ENCODE measurements around the gene COPG1.
"Not testable (repeated sequence)": the region's sequence is repeated elsewhere in the genome, so short reads cannot be mapped to it uniquely, and the experiment has no call there.

The COPG1 gene

DNA sequence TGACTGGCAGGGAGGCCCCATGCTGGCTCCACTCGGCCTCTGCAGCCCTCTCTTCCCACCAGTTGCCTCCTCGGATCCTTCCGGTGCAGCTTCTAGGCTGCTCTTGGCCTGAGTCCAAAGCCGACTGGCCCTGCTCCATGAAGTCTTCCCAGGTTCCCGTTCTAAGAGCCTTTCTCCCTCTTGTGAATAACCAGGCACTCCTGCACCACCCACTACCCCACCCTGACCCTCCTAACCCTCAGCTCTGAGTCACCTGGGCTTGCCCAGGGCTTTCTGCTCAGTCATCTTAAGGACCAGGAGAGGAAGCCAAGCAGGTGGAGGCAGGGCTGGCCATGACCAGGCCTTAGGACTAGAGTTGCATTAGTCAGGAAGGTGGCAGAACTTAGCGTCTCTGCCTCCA, 37.6 kb upstream of the COPG1 start:
- ChIA-PET POLR2A (interaction anchor here (1.0 kb wide), 1 partner anchor 14 kb away, joined by 5 read pairs; no protein-coding TSS in a partner anchor), CTCF (no interaction called here)
- TF ChIP-seq NFRKB (IDR thresholded peaks at IDR 0.05): no peak
- TF ChIP-seq, protein P1, sequence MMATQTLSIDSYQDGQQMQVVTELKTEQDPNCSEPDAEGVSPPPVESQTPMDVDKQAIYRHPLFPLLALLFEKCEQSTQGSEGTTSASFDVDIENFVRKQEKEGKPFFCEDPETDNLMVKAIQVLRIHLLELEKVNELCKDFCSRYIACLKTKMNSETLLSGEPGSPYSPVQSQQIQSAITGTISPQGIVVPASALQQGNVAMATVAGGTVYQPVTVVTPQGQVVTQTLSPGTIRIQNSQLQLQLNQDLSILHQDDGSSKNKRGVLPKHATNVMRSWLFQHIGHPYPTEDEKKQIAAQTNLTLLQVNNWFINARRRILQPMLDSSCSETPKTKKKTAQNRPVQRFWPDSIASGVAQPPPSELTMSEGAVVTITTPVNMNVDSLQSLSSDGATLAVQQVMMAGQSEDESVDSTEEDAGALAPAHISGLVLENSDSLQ (IDR thresholded peaks at IDR 0.05): 0 out of 2 replicates have a peak, but pooled peaks have one; percentile 34
- DNase-seq (ENCODE audit: extremely low spot score): peak; percentile 60

DNA sequence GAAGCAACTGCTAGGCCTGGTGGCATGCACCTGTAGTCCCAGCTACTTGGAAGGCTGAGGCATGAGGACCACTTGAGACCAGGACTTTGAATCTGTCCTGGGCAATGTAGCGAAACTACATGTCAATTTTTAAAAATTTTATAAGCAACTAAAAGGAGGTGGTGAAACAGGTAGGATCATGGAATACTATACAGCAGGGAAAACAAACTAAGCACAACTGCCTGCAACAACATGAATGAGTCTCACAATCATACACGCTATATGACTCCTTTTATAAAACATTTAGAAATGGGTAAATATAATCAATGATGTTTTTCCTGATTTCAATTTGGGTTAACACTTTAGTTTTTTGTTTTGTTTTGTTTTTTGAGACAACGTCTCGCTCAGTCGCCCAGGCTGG, 36.2 kb upstream of the COPG1 start:
- CTCF ChIA-PET: no interaction called here
- POLR2A ChIA-PET: no interaction called here

DNA sequence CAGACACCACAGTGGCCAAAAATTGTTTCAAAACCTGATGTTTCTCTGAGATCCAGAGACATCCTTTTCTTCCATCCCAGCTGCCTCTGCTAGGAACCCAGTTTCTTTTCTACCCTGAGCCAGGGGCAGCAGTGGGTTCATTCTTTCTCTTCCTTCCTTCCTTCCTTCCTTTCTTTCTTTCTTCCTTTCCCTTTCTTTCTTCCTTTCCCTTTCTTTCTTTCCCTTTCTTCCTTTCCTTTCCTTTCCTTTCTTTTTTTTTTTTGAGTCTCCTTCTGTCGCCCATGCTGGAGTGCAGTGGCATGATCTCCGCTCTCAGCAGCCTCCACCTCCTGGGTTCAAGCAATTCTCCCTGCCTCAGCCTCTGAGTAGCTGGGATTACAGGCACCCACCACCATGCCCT, 30.7 kb upstream of the COPG1 start:
- POLR2A ChIA-PET: interaction anchor here (1.2 kb wide), 1 partner anchor 35 kb away, joined by 3 read pairs; the partner anchor contains the start of gene CNBP
- TF ChIP-seq NFRKB (IDR thresholded peaks at IDR 0.05) (no peak), TARDBP (IDR thresholded peaks at IDR 0.05) (no peak), FOXM1 (IDR thresholded peaks at IDR 0.05; ENCODE audit: borderline replicate concordance) (no peak), ELF4 (IDR thresholded peaks at IDR 0.05) (no peak), HDGF (IDR thresholded peaks at IDR 0.05; ENCODE audit: borderline replicate concordance) (no peak), CTBP1 (IDR thresholded peaks at IDR 0.05; ENCODE audit: borderline replicate concordance) (no peak), ZNF384 (IDR thresholded peaks at IDR 0.05) (no peak), SUZ12 (IDR thresholded peaks at IDR 0.05) (no peak), SP1 (IDR thresholded peaks at IDR 0.05) (no peak), FOXK2 (IDR thresholded peaks at IDR 0.05) (no peak), L3MBTL2 (conservative IDR thresholded peaks at IDR 0.05) (no peak)
- CTCF ChIA-PET: interaction anchor here (1.0 kb wide), 1 partner anchor 10 kb away, joined by 3 read pairs; no protein-coding TSS in a partner anchor
- no peak for DNase-seq (ENCODE audit: extremely low spot score)

More for the DNA sequence above, 36.2 kb upstream of the COPG1 start:
- DNase-seq (ENCODE audit: extremely low spot score): no peak
- TF ChIP-seq TARDBP (IDR thresholded peaks at IDR 0.05): no peak
- TF ChIP-seq ZNF384 (IDR thresholded peaks at IDR 0.05): no peak
- TF ChIP-seq HDGF (IDR thresholded peaks at IDR 0.05; ENCODE audit: borderline replicate concordance): no peak
- no peak for TF ChIP-seq CTBP1 (IDR thresholded peaks at IDR 0.05; ENCODE audit: borderline replicate concordance)
- TF ChIP-seq FOXM1 (IDR thresholded peaks at IDR 0.05; ENCODE audit: borderline replicate concordance): no peak
- TF ChIP-seq FOXA1 (IDR thresholded peaks at IDR 0.05): no peak
- TF ChIP-seq SUZ12 (IDR thresholded peaks at IDR 0.05): no peak
- no peak for TF ChIP-seq LEF1 (IDR thresholded peaks at IDR 0.05; ENCODE audit: borderline replicate concordance)
- no peak for TF ChIP-seq L3MBTL2 (conservative IDR thresholded peaks at IDR 0.05)
- TF ChIP-seq ARNT (IDR thresholded peaks at IDR 0.05): no peak
- TF ChIP-seq NFRKB (IDR thresholded peaks at IDR 0.05): no peak

DNA sequence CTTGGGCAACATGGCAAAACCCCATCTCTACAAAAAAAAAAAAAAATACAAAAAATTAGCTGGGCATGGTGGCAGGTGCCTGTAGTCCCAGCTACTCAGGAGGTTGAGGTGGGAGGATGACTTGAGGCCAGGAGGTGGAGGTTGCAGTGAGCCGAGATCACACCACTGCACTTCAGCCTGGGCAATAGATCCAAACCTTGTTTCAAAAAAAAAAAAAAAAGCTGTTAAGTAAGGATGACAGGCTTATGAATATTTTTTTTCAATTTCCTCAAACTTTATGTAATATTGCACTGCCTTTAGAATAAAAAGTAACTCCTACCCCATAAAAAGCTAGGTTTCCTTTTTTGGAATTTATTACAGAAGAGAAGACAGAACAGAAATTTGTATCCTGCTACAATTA, 25.0 kb upstream of the COPG1 start:
- not testable (repeated sequence) for DNase-seq (ENCODE audit: extremely low spot score)
- CTCF ChIA-PET: interaction anchor here (0.6 to 2.3 kb wide), 3 partner anchors 8 to 860 kb away, joined by 6 to 14 read pairs (median 6); no protein-coding TSS in a partner anchor
- TF ChIP-seq ZNF384 (IDR thresholded peaks at IDR 0.05): peak; percentile 19; the same call in 1 of the 2 replicates
- POLR2A ChIA-PET: interaction anchor here (0.7 to 1.2 kb wide), 4 partner anchors 26 to 62 kb away, joined by 3 to 4 read pairs (median 3); partner anchors contain the start of gene COPG1

DNA sequence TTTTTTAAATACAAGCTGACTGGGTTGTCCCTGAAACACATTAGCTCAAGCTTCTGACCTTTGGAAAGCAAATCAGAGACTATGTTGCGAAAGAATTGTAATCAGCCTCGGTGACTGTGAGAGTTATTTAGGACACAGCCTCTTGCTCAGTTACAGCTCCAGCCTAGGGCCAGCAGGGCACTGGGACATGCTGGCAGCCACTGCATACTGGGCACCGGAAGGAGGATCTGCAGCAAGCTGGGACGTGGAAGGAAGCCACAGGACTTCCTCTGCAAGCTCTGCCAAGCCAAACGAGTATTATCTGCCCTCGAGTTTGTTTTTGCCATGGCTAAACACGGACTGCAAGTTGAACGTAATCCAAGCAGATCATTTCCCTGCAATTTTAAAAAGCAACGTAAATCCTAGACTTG, 24.4 kb upstream of the COPG1 start:
- ChIA-PET CTCF (interaction anchor here (1.1 to 2.3 kb wide), 3 partner anchors 9 to 171 kb away, joined by 3 to 14 read pairs (median 6); no protein-coding TSS in a partner anchor), POLR2A (interaction anchor here (0.7 to 1.5 kb wide), 5 partner anchors 13 to 63 kb away, joined by 3 to 5 read pairs (median 3); partner anchors contain the start of gene COPG1)
- no peak for TF ChIP-seq LEF1 (IDR thresholded peaks at IDR 0.05; ENCODE audit: borderline replicate concordance)
- no peak for TF ChIP-seq TARDBP (IDR thresholded peaks at IDR 0.05)
- no peak for TF ChIP-seq ZNF384 (IDR thresholded peaks at IDR 0.05)
- TF ChIP-seq FOXM1 (IDR thresholded peaks at IDR 0.05; ENCODE audit: borderline replicate concordance): no peak
- no peak for TF ChIP-seq SP1 (IDR thresholded peaks at IDR 0.05)
- TF ChIP-seq SUZ12 (IDR thresholded peaks at IDR 0.05): no peak
- no peak for TF ChIP-seq FOXA1 (IDR thresholded peaks at IDR 0.05)
- TF ChIP-seq, protein P1 (IDR thresholded peaks at IDR 0.05): no peak
- no peak for TF ChIP-seq BHLHE40 (IDR thresholded peaks at IDR 0.05; ENCODE audit: borderline replicate concordance)
- TF ChIP-seq L3MBTL2 (conservative IDR thresholded peaks at IDR 0.05): no peak
- TF ChIP-seq ARNT (IDR thresholded peaks at IDR 0.05): no peak
- TF ChIP-seq FOXK2 (IDR thresholded peaks at IDR 0.05): no peak
- DNase-seq (ENCODE audit: extremely low spot score): peak; percentile 39

DNA sequence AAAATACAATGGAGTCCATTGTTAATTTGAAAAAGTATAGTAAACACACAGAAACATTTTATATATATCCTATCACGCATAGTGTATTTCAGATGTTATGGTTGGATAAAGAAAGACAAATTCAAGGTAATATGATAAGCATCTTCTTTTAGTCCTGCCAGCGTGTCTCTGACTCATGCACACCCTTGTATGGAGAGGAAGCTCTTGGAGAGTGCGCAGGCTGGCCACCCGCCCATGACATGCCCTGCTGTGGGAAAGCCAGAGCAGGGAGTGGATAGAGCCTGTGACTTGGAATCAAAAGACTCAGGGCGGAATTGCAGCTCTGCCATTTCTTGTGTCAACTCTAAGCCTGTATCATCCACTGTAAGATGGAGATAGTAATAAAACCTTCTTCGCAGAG, 23.0 kb upstream of the COPG1 start:
- CTCF ChIA-PET: interaction anchor here (2.1 to 2.3 kb wide), 2 partner anchors 10 to 19 kb away, joined by 6 to 14 read pairs; no protein-coding TSS in a partner anchor
- no peak for TF ChIP-seq FOXK2 (IDR thresholded peaks at IDR 0.05)
- TF ChIP-seq L3MBTL2 (conservative IDR thresholded peaks at IDR 0.05): no peak
- no peak for TF ChIP-seq FOXM1 (IDR thresholded peaks at IDR 0.05; ENCODE audit: borderline replicate concordance)
- DNase-seq (ENCODE audit: extremely low spot score): no peak
- POLR2A ChIA-PET: interaction anchor here (1.5 kb wide), 1 partner anchor 15 kb away, joined by 5 read pairs; no protein-coding TSS in a partner anchor

DNA sequence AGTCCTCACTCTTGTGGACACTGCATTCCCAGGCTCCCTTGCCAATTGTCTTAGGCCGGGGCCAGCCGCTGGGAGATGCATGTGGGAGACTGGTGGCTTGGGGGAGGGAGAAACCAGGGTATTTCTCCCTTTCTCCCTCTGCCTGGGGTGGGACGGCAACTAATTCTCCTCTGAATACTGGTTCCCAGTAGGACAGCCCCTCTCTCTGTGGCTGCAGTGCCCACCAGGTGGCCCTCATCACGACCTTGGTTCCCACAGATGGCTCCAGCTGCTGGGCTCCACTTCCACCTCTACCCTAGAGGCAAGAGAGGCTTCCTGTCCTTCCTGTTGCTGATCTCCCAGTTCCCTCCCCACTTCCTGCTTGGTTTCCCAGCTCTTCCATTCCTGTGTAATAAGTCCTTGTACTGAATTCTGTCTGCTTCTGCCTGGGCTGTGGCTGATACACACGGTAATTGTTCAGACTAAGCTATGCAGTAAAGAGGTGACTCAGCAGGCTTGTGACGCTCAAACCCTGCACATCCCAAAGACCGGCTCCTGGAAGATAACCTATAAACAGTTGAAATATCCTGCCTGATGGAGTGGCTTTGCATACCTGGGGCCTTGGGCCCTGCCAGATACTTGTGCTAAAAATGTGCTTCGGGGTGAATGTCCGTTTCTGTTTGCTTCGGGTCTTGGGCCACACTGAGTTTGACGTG, 20.4 kb upstream of the COPG1 start:
- CTCF ChIA-PET: interaction anchor here (0.9 to 1.0 kb wide), 2 partner anchors 11 to 87 kb away, joined by 3 to 4 read pairs; a partner anchor contains a TSS
- no peak for TF ChIP-seq ELF4 (IDR thresholded peaks at IDR 0.05)
- TF ChIP-seq TARDBP (IDR thresholded peaks at IDR 0.05): no peak
- no peak for TF ChIP-seq ARNT (IDR thresholded peaks at IDR 0.05)
- no peak for TF ChIP-seq CTBP1 (IDR thresholded peaks at IDR 0.05; ENCODE audit: borderline replicate concordance)
- TF ChIP-seq BHLHE40 (IDR thresholded peaks at IDR 0.05; ENCODE audit: borderline replicate concordance): no peak
- TF ChIP-seq LEF1 (IDR thresholded peaks at IDR 0.05; ENCODE audit: borderline replicate concordance): no peak
- no peak for TF ChIP-seq FOXA1 (IDR thresholded peaks at IDR 0.05)
- TF ChIP-seq ZNF384 (IDR thresholded peaks at IDR 0.05): no peak
- TF ChIP-seq FOXM1 (IDR thresholded peaks at IDR 0.05; ENCODE audit: borderline replicate concordance): no peak
- no peak for TF ChIP-seq SP1 (IDR thresholded peaks at IDR 0.05)
- TF ChIP-seq L3MBTL2 (conservative IDR thresholded peaks at IDR 0.05): no peak
- DNase-seq (ENCODE audit: extremely low spot score): no peak

More for the DNA sequence above, 20.4 kb upstream of the COPG1 start:
- POLR2A ChIA-PET: interaction anchor here (1.0 to 1.3 kb wide), 3 partner anchors 20 to 45 kb away, joined by 3 to 4 read pairs (median 4); partner anchors contain the start of genes CNBP and COPG1
